ENCODE measurements around the gene POLE4. TPM values are rescaled to one million over a fixed set of nuclear protein-coding genes. Genes with fewer than 3 reads are reported as not detected.
A peak's percentile ranks its signal among the peaks of the same experiment; 100 is the strongest.

Gene POLE4
- total and polyA plus RNA-seq, 8 donors = 40.5 to 78.0 (median 45.7) TPM

DNA sequence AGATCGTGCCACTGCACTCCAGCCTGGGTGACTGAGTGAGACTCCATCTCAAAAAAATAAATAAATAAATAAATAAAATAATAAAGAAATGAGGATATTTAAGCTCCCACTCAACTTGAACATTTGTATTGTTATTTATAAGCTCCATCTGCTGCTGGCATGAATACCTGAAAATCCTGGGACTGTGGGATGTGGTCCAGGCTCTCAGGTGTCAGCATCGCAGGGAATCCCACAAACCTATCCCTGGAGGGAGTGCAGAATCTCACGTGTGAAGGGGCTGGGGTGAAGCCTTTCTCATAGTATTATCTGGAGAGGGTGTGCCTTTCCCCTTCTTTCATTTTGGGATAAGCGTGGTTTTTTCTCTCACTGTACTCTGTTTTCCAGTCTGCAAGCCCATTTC is 47.4 kb upstream of the POLE4 start:
- H3K27me3 ChIP-seq = peaks cover 5 to 41% of the 10 kb centered on the region in 2 donors
- no peaks in the 10 kb centered on the region for H3K36me3 ChIP-seq
- no peaks in the 10 kb centered on the region for H3K9me3 ChIP-seq
- no peak overlapping the region for H3K4me3 ChIP-seq
- no peak for DNase-seq
- ATAC-seq = no peak
- no peak overlapping the region for H3K27ac ChIP-seq
- H3K4me1 ChIP-seq = no peaks in the 10 kb centered on the region
- TF ChIP-seq, protein P1, sequence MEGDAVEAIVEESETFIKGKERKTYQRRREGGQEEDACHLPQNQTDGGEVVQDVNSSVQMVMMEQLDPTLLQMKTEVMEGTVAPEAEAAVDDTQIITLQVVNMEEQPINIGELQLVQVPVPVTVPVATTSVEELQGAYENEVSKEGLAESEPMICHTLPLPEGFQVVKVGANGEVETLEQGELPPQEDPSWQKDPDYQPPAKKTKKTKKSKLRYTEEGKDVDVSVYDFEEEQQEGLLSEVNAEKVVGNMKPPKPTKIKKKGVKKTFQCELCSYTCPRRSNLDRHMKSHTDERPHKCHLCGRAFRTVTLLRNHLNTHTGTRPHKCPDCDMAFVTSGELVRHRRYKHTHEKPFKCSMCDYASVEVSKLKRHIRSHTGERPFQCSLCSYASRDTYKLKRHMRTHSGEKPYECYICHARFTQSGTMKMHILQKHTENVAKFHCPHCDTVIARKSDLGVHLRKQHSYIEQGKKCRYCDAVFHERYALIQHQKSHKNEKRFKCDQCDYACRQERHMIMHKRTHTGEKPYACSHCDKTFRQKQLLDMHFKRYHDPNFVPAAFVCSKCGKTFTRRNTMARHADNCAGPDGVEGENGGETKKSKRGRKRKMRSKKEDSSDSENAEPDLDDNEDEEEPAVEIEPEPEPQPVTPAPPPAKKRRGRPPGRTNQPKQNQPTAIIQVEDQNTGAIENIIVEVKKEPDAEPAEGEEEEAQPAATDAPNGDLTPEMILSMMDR (IDR thresholded peaks at IDR 0.05) = no peak
- intact Hi-C loops (cut with DNase I) = loop anchor here in 1 of 2 donors (10.0 kb wide), 1 partner anchor 494 kb away; no protein-coding TSS in a partner anchor

DNA sequence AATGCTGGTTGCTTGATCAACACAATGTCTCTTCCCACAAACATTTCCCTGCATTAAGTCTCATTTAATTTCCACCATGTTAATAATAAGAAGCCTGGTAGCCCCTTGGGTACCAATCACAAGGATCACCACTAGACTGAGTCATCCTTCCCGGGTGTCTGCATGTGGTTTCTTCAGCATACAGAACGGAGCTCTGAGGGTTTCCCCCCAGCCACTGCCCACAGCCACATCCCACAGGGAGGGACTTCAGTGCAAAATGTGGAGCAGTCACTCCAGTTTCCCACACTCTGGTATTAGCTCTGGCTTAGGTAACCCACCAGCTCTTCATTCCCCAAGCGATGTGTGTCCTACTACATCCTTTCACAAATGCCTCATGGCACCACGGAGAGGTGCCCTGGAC is 42.7 kb upstream of the POLE4 start:
- no peak overlapping the region for H3K27ac ChIP-seq
- no peaks in the 10 kb centered on the region for H3K9me3 ChIP-seq
- DNase-seq (no peak), ATAC-seq (no peak)
- H3K4me1 ChIP-seq = peaks cover 0 to 10% of the 10 kb centered on the region in 2 donors
- intact Hi-C loops (cut with DNase I) = loop anchor here in 1 of 2 donors (10.0 kb wide), 1 partner anchor 489 kb away; no protein-coding TSS in a partner anchor
- H3K36me3 ChIP-seq = no peaks in the 10 kb centered on the region
- TF ChIP-seq, protein P1 (IDR thresholded peaks at IDR 0.05) = no peak
- H3K4me3 ChIP-seq = no peak overlapping the region
- H3K27me3 ChIP-seq = peaks cover 0 to 27% of the 10 kb centered on the region in 2 donors

DNA sequence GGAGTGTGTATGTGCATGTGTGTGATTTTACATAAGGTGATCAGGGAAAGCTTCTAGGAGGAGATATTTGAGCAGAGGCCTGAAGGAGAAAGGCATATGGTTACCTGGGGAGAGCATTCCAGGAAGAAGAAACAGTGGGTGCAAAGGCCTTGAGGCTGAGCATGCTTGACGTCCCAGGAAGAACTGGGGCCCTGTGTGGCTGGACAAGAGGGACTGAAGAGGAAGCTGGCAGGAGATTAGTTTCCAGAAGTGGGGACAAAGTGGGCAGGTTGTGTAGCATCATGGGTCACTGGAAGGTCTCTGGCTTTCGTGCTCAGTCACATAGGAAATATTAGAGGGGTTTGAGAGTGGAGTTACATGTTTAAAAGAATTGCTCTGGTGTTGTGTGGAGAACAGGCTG is 42.0 kb upstream of the POLE4 start:
- no peak overlapping the region for H3K27ac ChIP-seq
- H3K9me3 ChIP-seq = no peaks in the 10 kb centered on the region
- peaks cover 0 to 10% of the 10 kb centered on the region in 2 donors for H3K4me1 ChIP-seq
- TF ChIP-seq, protein P1 (IDR thresholded peaks at IDR 0.05) = no peak
- H3K4me3 ChIP-seq = no peak overlapping the region
- DNase-seq (no peak), ATAC-seq (no peak)
- intact Hi-C loops (cut with DNase I) = loop anchor here in 1 of 2 donors (10.0 kb wide), 1 partner anchor 488 kb away; no protein-coding TSS in a partner anchor
- peaks cover 0 to 21% of the 10 kb centered on the region in 2 donors for H3K27me3 ChIP-seq
- H3K36me3 ChIP-seq = no peaks in the 10 kb centered on the region

DNA sequence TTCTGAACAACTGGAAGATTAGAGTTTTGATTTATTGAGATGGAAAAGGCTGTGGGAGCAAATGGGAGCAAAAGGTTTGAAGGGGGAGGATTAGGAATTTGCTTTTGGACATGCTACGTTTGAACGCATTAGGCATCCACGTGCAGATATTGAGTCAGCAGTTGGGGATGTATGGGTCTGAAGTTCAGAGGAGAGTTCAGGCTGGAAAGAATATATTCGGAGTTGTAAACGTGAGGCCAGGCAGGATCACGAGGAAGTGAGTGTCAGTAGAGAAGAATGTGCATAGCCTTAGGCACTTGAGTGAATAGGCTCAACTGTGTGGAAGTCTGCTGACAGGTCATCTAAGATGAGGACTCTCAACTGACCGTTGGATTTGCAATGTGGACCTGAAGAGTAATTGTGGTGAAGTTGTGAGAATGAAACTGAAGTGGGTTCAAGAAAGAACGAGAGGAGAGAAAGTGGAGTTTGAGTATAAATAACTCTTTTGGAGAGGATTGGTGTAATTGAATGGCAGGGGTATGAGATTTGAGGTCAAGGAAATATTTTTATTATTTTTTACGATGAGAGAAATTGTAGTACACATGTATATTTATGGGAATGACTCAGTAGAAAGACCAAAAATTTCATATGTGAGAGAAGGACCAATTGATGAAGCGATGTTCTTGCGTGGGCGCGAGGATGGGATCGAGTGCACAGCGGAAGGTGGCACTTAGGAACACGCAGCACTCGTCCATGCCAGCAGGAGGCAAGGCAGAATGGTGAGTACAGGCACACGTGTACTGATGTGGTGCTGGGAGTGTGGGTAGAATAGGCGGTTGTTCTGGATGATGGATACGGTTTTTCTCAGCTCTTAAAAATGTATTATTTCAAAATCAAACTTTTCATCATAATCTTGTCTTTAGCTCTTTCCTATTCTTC is 40.5 kb upstream of the POLE4 start:
- Histone ChIP-seq H3K4me3 (no peak overlapping the region), H3K4me1 (peaks cover 0 to 20% of the 10 kb centered on the region in 2 donors), H3K27me3 (peaks cover 0 to 18% of the 10 kb centered on the region in 2 donors), H3K27ac (no peak overlapping the region), H3K36me3 (no peaks in the 10 kb centered on the region), H3K9me3 (no peaks in the 10 kb centered on the region)
- DNase-seq = no peak
- ATAC-seq = peak; percentile 76
- TF ChIP-seq, protein P1 (IDR thresholded peaks at IDR 0.05) = no peak
- intact Hi-C loops (cut with DNase I) = loop anchor here in 1 of 2 donors (10.0 kb wide), 1 partner anchor 487 kb away; no protein-coding TSS in a partner anchor

DNA sequence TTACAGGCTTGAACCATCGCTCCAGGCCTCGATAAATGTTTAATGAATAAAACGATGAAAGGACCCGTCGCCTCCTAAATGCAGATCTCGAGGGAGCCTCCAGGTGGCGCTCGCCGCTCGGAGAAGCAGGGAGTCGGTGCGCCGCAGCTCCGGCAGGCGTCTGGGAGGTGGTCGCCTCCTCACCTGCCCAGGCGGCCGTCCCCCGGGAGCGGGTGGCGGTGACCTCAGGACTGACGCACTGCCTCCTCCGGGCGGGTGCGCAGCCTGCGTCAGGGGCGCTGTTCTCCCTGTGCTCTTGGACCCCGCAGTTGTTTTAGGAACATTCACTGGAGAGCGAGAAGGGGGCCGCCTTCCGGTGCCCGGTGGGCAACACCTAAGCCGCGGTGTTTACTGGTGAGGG is 38.6 kb upstream of the POLE4 start:
- Histone ChIP-seq H3K27me3 (peaks cover 0 to 18% of the 10 kb centered on the region in 2 donors), H3K9me3 (no peaks in the 10 kb centered on the region), H3K4me1 (peaks cover 0 to 26% of the 10 kb centered on the region in 2 donors), H3K36me3 (no peaks in the 10 kb centered on the region), H3K4me3 (no peak overlapping the region), H3K27ac (no peak overlapping the region)
- DNase-seq = peak; percentile 31 to 94 (median 73)
- peak; percentile 80 for ATAC-seq
- TF ChIP-seq, protein P1 (IDR thresholded peaks at IDR 0.05) = peak; percentile 83 to 86
- intact Hi-C loops (cut with DNase I) = loop anchor here in 1 of 2 donors (10.0 kb wide), 1 partner anchor 485 kb away; no protein-coding TSS in a partner anchor
